ENCODE measurements around the gene TUBB6. TPM values are rescaled to one million over a fixed set of nuclear protein-coding genes. Genes with fewer than 3 reads are reported as not detected.

Gene TUBB6
- total and polyA plus RNA-seq, 2 of the 13 experiments (the other 11 are each of a cell fraction or from before 2014, with no cell fraction given): 9.9 to 28.6 TPM

GRCh38 chr18:12278741-12279682, 29.0 kb upstream of the TUBB6 start (continued):
- TF ChIP-seq ZNF816 (CRISPR knock-in tag; IDR thresholded peaks at IDR 0.05; ENCODE audit: borderline replicate concordance) (no peak), ETS1 (CRISPR knock-in tag; IDR thresholded peaks at IDR 0.05) (no peak), ZNF569 (CRISPR knock-in tag; IDR thresholded peaks at IDR 0.05; ENCODE audit: borderline replicate concordance) (no peak), POLR2G (IDR thresholded peaks at IDR 0.05; ENCODE audit: low read depth, low read length) (peak; percentile 51), NR2F1 (CRISPR knock-in tag; IDR thresholded peaks at IDR 0.05) (no peak), IKZF4 (CRISPR knock-in tag; IDR thresholded peaks at IDR 0.05; ENCODE audit: borderline replicate concordance, low read depth, not compliant biosample characterization) (no peak), PCBP1 (IDR thresholded peaks at IDR 0.05; ENCODE audit: borderline replicate concordance, low read depth, low read length) (no peak), TAF1 (CRISPR knock-in tag; IDR thresholded peaks at IDR 0.05) (peak; percentile 53; the same call in 1 of the 2 replicates), KDM3A (CRISPR knock-in tag; IDR thresholded peaks at IDR 0.05; ENCODE audit: low read depth) (no peak), ZNF513 (CRISPR knock-in tag; conservative IDR thresholded peaks at IDR 0.05) (no peak), TEAD2 (CRISPR knock-in tag; IDR thresholded peaks at IDR 0.05) (no peak), ZNF839 (CRISPR knock-in tag; IDR thresholded peaks at IDR 0.05; ENCODE audit: borderline replicate concordance) (no peak), ZNF737 (CRISPR knock-in tag; IDR thresholded peaks at IDR 0.05; ENCODE audit: borderline replicate concordance) (no peak), PRDM4 (CRISPR knock-in tag; IDR thresholded peaks at IDR 0.05; ENCODE audit: borderline replicate concordance) (no peak), ZNF619 (CRISPR knock-in tag; IDR thresholded peaks at IDR 0.05) (no peak), ZNF7 (CRISPR knock-in tag; IDR thresholded peaks at IDR 0.05) (no peak), ZNF484 (CRISPR knock-in tag; IDR thresholded peaks at IDR 0.05; ENCODE audit: borderline replicate concordance, low read depth) (no peak), ZNF263 (CRISPR knock-in tag; IDR thresholded peaks at IDR 0.05) (peak; percentile 96), HBP1 (CRISPR knock-in tag; IDR thresholded peaks at IDR 0.05; ENCODE audit: low read depth) (no peak), MEF2D (CRISPR knock-in tag; IDR thresholded peaks at IDR 0.05) (no peak), ZFP90 (CRISPR knock-in tag; IDR thresholded peaks at IDR 0.05; ENCODE audit: borderline replicate concordance) (peak; percentile 19; the same call in 1 of the 2 replicates)

Data from HepG2 (cell line).